GM21528 (cell line): ENCODE data around the gene RGPD8.

Source experiments
- ATAC-seq: cut with Tn5 transposase; IDR thresholded peaks from one replicate; pipeline ENCODE4 v1.9.1; 2021; ENCODE audit warnings: mild to moderate bottlenecking, moderate library complexity; ENCODE audit not compliant: unreplicated experiment, low FRiP score

The RGPD8 gene

GRCh38 chr2:112339986-112340385 lies 93.5 kb downstream of the RGPD8 start:
- no peak for ATAC-seq

- ATAC-seq: no peak
Observed at GRCh38 chr2:112335600-112335999, 97.8 kb downstream of the RGPD8 start.

- no peak for ATAC-seq
Observed at GRCh38 chr2:112332123-112332696, 101.2 kb downstream of the RGPD8 start.

GRCh38 chr2:112322919-112323318 lies 110.5 kb downstream of the RGPD8 start:
- no peak for ATAC-seq

GRCh38 chr2:112321375-112322320 lies 111.8 kb downstream of the RGPD8 start:
- no peak for ATAC-seq
